ENCODE results near the gene MFSD11.
"Not testable (repeated sequence)": the region's sequence is repeated elsewhere in the genome, so short reads cannot be mapped to it uniquely, and the experiment has no call there.

Gene MFSD11

GRCh38 chr17:76747716-76748363 lies 9.9 kb downstream of the MFSD11 start:
- no peak for DNase-seq (ENCODE audit: low read depth, low spot score)

GRCh38 chr17:76748657-76749056 lies 10.7 kb downstream of the MFSD11 start:
- DNase-seq (ENCODE audit: low read depth, low spot score) = no peak

DNA sequence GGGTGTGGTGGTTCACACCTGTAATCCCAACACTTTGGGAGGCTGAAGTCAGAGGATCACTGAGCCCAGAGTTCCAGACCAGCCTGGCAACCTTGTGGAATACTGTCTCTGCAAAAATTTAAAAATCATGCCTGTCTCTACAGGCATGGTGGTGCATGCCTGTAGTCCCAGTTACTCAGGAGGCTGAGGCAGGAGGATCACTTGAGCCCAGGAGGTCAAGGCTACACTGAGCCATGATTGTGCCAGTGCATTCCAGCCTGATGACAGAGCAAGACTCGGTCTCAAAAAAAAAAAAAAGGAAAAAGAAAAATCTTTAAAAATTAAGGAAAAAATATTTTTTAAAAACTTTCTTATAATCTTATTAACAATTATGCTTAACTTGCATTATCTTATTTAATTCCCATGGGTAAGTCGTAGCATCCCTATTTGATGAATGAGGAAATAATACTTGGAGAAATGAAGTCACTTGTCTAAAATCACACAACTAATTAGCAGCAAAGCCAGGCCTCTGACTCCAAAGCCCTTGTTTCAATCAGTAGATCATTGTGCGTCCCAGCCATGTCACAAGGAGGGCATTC lies 13.6 kb downstream of the MFSD11 start:
- DNase-seq (ENCODE audit: low read depth, low spot score) = no peak

GRCh38 chr17:76752006-76752405 lies 14.1 kb downstream of the MFSD11 start:
- DNase-seq (ENCODE audit: low read depth, low spot score) = no peak

GRCh38 chr17:76753061-76753961 lies 15.4 kb downstream of the MFSD11 start:
- DNase-seq (ENCODE audit: low read depth, low spot score) = no peak

- no peak for DNase-seq (ENCODE audit: low read depth, low spot score)
Measured at GRCh38 chr17:76755285-76755684, 17.4 kb downstream of the MFSD11 start.

DNA sequence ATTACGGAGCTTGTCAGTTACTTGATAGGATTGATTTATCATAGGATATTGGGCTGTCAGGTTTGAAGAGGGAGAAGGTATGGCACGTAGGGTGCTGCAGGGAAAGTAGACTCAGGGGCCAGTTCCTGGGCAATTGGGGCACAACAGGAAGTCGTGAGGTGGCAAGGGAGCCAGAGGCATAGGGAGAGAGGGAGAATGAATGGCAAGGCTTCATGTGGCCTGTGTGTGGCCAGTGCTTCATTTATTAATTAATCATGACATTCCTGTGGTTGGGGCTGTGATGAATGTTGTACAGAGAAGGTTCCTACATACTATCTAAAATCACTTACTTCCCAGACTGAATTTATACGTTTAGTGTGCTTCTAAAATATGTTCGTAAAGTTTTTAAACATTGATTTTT lies 19.3 kb downstream of the MFSD11 start:
- no peak for DNase-seq (ENCODE audit: low read depth, low spot score)

DNA sequence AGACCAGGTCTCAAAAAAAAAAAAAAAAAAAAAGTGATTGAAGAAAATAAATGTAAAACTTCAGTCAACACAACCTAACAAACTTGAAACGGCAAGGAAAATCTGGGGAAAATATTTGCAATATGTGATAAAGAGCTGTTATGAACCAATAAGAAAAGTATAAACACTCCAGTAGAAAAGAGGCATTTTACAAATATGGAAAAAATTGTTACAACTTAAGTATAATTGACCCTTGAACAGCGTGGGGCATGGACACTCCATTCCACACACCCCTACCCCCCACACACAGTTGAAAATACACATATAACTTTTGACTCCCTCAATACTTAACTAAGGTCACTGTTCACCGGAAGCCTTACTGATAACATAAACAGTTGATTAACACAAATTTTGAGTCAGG lies 20.7 kb downstream of the MFSD11 start:
- no peak for DNase-seq (ENCODE audit: low read depth, low spot score)

GRCh38 chr17:76772842-76773525 lies 35.1 kb downstream of the MFSD11 start:
- DNase-seq (ENCODE audit: low read depth, low spot score) = peak; percentile 33

DNA sequence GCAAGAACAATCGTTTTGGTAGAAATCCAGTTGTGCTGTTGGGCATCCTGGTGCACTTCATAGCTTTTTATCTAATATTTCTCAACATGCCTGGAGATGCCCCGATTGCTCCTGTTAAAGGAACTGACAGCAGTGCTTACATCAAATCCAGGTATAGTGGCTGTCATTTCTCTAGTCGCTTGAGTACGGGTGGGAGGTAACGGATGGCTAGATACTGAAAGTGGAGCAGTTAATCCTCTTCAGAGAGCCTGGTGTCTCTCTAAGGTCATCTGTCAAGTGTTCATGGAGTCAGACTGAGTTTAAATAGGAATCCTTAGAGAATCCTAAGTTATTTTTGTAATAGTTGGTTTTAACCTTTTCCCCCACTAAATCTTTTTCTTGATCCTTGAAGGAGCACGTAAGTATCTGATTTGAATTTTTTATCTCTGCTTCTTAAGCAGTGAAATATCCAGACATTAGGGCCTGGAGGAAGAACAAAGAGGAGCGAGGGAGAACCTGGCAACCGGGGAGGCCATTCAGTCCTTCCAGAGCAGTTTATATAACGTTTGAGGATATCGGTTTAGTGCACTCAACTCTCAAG lies 37.2 kb downstream of the MFSD11 start:
- no peak for DNase-seq (ENCODE audit: low read depth, low spot score)

GRCh38 chr17:76781056-76781982 lies 43.4 kb downstream of the MFSD11 start:
- no peak for DNase-seq (ENCODE audit: low read depth, low spot score)

DNA sequence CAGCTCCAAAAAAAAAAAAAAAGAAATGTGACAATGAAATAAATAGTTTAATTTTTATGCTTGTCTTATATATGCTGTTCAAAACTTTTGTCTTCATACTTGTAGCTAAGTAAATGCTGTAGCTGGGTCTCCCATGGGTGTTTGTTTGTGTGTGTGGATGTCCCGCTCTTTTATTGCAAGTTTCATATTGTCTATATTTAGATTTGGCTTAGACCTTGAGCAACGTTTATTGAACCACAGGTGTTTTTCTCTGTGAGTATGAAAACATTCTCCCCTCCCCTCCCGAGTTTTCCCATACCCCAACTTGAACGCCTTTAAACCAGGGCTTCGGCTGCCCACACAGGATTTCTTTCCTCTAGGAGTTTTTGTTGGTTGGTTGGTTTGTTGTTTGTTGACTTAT lies 45.2 kb downstream of the MFSD11 start:
- no peak for DNase-seq (ENCODE audit: low read depth, low spot score)

DNA sequence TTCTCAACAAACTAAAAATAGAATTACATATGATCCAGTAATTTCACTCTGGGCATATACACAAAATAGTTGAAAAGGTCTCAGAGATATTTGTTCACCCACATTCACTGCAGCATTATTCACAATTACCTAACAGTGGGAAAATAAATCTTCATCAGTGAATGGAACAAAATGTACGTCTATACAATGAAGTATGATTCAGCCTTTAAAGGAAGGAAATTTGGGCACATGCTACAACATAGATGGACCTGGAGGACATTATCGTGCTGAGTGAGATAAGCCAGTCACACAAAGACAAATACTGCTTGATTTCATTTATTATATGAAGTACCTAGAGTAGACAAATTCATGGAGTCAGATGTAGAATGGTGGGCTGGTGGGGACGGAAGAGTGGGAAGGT lies 47.0 kb downstream of the MFSD11 start:
- no peak for DNase-seq (ENCODE audit: low read depth, low spot score)

GRCh38 chr17:76787866-76788265 lies 49.9 kb downstream of the MFSD11 start:
- DNase-seq (ENCODE audit: low read depth, low spot score) = not testable (repeated sequence)

- no peak for DNase-seq (ENCODE audit: low read depth, low spot score)
Measured at GRCh38 chr17:76789235-76789788, 51.4 kb downstream of the MFSD11 start.

- DNase-seq (ENCODE audit: low read depth, low spot score) = no peak
Measured at GRCh38 chr17:76791053-76791980, 53.4 kb downstream of the MFSD11 start.

DNA sequence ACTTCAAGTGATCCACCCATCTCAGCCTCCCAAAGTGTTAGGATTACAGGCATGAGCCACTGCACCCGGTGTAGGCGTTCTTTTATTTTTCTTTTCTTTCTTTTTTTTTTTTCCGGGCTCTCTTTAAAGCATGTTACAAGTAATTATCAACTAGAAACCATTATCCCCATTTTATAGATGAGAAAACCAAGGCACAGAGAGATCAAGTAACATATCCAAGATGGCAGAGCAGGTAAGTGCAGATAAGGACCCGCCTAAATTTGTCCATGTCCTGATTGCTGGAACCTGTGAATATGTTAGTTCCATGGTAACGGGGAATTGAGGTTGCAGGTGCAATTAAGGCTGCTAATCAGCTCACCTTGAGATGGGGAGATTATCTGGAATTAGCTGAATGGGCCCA lies 54.4 kb downstream of the MFSD11 start:
- DNase-seq (ENCODE audit: low read depth, low spot score) = no peak

DNA sequence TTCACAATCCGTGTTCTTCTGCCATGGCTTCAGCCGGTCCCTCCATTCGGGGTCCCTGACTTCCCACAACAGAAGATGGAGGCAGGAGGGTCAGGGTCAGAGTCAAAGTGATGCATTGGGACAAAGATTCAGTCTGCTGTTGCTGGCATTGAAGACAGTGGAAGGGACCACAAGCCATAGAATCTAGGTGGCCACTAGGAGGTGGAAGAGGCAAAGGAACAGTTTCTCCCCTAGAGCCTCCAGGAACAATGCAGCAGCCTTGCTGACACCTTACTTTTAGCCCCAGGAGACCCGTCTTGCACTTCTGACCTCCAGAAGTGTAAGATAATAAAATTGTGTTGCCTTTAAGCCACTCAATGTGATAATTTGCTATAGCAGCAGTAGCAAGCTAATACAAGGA lies 55.9 kb downstream of the MFSD11 start:
- no peak for DNase-seq (ENCODE audit: low read depth, low spot score)

DNA sequence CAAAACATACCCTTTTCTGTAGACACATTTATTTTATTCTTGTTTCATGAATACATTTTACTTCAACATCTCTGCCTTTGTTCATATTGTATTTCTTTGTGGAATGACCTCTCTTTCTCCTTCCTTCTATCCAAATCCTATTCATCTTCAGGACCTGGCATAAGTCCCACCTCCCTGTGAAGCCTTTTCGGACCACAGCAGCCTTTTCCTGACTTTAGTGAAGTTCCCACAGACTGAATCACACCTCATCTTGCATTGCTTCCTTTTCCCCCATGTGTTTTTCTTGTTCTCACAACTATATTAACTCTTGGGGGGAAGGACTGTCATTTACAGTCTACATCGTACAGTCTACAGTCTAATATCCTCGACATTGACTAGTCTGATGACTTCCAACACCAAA lies 58.2 kb downstream of the MFSD11 start:
- no peak for DNase-seq (ENCODE audit: low read depth, low spot score)
